Right kidney (tissue), 1 donor: Measurements from ENCODE around the gene KNDC1.

ENCODE experiments used
- DNase-seq: peaks from one replicate; pipeline ENCODE4 v3.0.0-alpha.2; 2016

KNDC1 gene

GRCh38 chr10:133177380-133178157, 17.6 kb downstream of the KNDC1 start:
- DNase-seq: no peak

DNA sequence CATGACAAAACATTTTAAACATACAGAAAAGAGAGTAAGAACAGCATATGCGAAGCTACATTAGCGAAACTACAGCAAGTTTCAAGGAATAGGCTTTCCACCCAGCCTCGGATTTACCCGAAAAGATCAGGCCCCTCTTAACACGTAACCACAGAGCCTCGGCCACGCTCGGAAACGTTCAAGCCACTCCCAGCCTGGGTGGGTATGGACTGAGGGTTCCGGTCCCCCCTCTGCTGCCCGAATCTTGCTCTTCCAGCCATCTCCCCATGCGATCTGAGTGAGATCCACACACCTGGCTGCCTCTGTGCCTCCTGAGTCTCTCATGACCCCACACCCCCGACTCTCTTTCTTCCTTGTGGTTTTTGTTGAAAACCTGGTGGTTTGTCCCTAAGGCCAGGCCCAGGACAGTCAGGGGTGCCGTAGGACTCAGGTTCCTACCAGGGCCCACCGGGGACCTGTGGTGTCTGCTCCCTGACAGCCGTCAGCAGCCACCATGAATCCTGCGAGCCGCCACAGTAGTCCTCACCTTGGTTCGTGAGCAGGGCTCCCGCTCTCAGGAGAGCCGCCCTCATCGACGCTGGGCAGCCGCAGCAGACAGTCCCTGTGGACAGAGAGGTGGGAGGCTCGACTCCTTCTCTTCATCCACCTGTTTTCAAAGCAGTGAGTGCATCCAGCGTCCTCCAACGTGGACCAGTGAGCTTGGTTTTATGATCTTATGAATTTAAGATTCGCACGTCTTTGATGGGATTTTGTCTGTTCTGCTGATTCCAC, 18.5 kb downstream of the KNDC1 start:
- no peak for DNase-seq

GRCh38 chr10:133179128-133179520, 19.1 kb downstream of the KNDC1 start:
- DNase-seq: no peak

- DNase-seq: no peak
Observed at GRCh38 chr10:133179651-133180050, 19.6 kb downstream of the KNDC1 start.

DNA sequence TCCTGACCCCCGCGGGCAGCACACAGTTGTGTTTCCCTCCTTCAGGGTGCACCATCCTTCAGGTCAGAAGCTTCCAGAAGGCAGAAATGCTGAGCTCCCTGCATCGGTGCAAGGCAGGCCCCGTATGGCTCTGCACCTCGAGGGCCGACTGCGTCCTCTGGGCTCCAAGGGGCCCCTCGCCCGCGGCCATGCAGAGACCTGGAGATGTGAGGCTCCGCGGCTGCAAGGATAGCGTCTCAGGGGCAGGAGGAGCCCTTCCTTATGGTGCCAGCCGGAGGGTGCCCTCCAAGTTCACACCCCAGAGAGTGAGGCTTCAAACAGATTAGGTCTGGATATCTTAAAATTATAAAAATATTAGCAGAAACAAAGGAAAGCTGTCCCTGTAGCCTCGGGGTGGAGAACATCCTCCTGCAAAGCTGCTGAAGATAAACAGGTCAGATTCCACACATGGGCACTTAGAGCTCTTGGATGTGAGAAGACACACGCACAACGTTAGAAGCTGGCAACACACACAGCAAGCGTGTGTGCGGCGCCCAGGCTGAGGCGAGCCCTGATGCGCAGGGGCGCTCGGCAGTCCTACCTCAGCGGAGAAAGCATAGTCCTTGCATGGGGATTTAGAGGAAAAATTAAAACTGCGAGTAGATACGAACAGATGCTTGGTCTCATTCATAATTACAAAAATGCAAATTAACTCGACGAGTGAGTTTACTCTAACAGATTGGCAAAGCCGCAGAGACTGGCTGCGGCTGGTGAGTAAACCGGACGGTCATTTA, 20.4 kb downstream of the KNDC1 start:
- no peak for DNase-seq

DNA sequence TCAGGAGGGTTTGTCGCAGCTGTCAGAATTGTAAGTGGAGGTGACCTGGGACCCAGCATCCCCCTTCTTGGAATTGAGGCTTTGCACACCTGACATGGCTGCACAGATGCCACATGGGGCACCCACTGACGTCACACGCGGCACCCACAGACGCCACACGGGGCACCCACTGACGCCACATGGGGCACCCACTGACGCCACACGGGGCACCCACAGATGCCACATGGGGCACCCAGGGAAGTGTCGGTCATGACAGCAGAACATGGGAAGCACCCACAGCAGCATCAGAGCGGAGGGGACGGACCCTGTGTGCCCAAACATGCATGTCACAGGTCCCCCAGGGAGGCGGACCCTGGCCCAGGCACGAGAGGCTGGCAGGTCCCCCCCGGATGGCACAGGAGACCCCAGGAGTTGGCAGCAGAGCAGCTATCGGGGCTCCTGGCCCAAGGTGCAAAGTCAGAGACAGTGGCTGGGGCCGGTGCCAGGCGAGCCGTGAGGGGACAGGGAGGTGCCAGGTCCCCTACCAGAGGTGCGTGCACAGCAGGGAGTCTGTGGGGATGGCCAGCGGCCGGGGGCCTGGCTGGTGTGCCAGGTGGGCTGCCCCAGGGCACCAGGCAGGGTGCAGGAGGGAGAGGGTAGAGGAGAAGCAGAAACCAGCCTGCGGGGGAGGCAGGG, 21.1 kb downstream of the KNDC1 start:
- no peak for DNase-seq

GRCh38 chr10:133182190-133182589, 22.2 kb downstream of the KNDC1 start:
- DNase-seq: no peak

GRCh38 chr10:133182791-133183645, 23.0 kb downstream of the KNDC1 start:
- DNase-seq: no peak

GRCh38 chr10:133183646-133184378, 23.8 kb downstream of the KNDC1 start:
- DNase-seq: no peak

DNA sequence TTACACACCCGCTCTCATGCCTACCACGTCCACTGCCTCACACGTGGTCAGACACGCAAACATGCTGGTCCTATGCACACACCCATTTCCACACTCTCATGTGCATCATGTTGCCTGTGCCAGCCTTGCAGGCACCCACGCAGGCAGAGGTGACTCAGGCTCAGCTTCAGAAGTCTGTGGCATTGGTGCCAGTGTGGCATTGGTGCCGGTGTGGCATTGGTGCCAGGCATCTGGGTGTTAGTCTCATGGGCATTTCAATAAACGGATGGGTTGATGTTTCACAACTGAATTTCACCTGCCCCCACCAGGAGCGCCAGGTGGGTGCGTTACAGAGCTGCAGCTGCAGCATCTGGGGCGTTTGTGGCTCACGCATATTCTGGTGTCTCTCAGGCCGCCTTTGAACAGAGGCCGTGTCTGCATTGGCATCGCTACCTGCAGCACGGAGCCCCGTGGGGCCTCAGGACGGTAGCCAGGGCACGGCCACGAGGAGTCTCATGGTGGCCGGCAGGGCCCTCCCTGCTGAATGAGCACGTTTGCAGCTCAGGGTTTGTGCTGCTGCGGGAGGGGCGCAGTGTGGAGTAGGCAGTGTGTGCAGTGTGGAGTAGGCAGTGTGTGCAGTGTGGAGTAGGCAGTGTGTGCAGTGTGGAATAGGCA, 24.7 kb downstream of the KNDC1 start:
- DNase-seq: no peak

DNA sequence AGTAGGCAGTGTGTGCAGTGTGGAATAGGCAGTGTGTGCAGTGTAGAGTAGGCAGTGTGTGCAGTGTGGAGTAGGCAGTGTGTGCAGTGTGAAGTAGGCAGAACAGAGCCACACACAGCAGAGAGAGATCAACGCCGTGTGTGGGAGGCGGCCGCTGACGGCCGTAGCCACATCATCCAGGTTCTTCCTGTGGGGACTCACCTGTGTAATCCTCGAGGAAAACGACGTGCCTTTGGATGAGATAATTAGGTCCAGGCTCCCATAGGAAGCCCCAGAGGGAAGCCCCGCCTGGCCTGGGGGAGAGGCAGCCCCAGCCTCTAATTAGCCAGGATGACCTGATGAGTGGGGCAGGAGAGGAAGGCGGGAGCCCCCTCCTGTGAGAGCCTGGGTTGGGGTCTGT, 25.4 kb downstream of the KNDC1 start:
- DNase-seq: no peak

DNA sequence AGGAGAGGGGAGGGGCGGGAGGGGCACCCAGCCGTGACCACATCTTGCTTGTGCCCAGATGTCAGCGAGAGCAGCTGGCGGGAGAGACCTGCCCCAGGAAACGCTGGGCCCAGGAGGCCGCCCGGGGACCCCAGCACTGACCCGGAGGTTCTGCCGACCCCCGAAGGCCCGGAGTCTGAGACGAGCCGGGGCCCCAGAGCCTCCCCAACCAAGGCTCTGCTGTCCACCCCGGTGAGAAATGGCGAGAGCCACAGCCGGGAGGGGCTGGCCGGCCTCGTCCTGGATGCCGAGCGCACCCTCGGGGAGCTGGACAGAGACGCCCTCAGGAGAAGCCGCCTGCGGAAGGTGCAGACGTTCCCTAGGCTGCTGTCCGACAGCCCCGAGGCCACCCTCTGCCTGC, 25.9 kb downstream of the KNDC1 start:
- no peak for DNase-seq

- no peak for DNase-seq
Observed at GRCh38 chr10:133186416-133187090, 26.5 kb downstream of the KNDC1 start.

- DNase-seq: no peak
Observed at GRCh38 chr10:133187091-133187905, 27.3 kb downstream of the KNDC1 start.

DNA sequence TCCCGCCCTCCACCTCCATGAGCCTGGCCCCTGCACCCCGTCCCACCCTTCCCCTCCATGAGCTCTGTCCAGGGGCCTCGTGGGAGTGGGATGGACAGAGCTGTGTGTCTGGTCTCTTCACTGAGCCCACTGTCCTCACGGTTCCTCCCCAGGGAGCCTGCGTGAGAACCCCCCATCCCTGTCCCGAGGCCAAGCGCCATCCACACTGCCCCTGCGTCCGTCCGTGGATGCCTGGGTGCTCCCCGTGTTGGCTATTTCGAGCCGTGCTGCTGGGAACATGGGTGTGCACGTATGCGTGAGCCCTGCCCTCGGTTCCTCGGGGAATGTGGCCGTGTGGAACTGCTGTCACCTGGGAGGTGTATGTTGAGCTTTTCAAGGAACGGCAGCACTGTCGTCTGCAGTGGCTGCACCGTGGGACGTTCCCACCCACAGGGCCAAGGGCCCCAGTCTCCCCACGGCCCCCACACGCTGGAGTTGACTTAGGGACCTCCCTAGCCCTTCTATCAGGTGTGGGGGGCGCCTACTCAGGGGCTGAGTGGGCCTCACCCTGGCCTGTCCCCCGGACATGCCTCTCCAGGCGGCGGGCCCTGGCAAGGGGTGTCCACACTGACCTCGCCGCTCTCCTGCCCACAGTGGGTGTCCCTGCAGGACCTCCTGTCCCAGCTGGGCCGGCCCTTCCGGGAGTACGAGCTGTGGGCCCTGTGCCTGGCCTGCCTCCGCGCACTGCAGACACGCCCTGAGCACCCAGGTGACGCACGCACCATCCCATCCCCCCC, 28.1 kb downstream of the KNDC1 start:
- no peak for DNase-seq

DNA sequence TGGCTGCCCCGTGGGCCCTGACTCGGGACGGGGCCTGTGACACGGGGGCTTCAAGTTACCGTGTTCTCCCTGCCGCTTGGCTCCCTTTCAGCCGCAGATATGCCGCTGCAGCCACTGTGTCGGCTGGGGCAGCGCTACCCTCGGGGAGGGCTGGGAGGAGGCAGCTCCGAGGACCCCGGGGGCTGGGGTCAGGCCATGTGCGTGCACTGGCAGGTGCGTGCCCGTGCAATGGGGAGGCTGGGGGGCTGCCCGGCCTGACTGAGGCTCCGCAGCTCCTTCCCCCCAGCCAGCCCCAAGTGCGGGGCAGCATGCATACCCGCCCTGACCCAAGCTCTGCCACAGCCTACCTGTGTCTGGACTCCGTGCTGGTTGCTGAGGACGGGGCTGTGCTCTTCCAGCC, 29.2 kb downstream of the KNDC1 start:
- DNase-seq: no peak

GRCh38 chr10:133189726-133190125, 29.7 kb downstream of the KNDC1 start:
- no peak for DNase-seq

DNA sequence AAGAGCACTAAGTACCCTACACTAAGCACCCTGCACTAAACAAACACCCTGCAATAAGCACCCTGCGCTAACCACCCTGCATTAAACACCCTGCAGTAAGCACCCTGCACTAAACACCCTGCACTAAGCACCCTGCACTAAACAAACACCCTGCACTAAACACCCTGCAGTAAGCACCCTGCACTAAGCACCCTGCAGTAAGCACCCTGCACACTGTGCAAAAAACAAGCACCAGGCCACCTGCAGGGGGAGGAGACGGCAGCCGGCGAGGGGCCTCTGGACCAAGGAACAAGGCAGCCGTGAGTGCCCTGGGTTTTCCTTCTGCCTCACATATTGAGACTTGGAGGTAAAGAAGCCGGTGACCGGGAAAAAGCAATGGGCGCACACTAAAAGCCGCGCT, 30.2 kb downstream of the KNDC1 start:
- no peak for DNase-seq
